Endodermal cell (in vitro differentiated cells): Measurements from ENCODE around the gene ATXN7L3. TPM values are rescaled to one million over a fixed set of nuclear protein-coding genes. Genes with fewer than 3 reads are reported as not detected.

Experiments
- DNase-seq: peaks from one replicate; pipeline ENCODE4 v3.0.0-alpha.2; 2017
- H3K27ac ChIP-seq: 2 replicates; pipeline ENCODE4 v1.5.1; 2013; ENCODE audit warnings: mild to moderate bottlenecking, low read depth, low read length, moderate library complexity
- H3K27me3 ChIP-seq: 2 replicates; pipeline ENCODE4 v1.6.1; 2013; ENCODE audit warnings: mild to moderate bottlenecking, low read length, moderate library complexity; ENCODE audit not compliant: insufficient read depth, control insufficient read depth, poor library complexity, severe bottlenecking
- H3K36me3 ChIP-seq: 2 replicates; pipeline ENCODE4 v1.7.0; 2013; ENCODE audit warnings: mild to moderate bottlenecking, low read length, moderate library complexity; ENCODE audit not compliant: control insufficient read depth, insufficient read depth
- H3K4me1 ChIP-seq: one replicate; pipeline ENCODE4 v1.7.0; 2013; ENCODE audit warnings: low read length; ENCODE audit not compliant: control insufficient read depth, insufficient read depth
- H3K4me3 ChIP-seq: 2 replicates; pipeline ENCODE4 v1.5.1; 2013; ENCODE audit warnings: mild to moderate bottlenecking, low read length, moderate library complexity
- H3K9ac ChIP-seq: 2 replicates; pipeline ENCODE4 v1.6.1; 2013; ENCODE audit warnings: mild to moderate bottlenecking, low read length, moderate library complexity; ENCODE audit not compliant: poor library complexity, severe bottlenecking; ENCODE audit errors: extremely low read depth
- H3K9me3 ChIP-seq: 2 replicates; pipeline ENCODE4 v1.6.1; 2013; ENCODE audit warnings: mild to moderate bottlenecking, low read length, moderate library complexity; ENCODE audit not compliant: control insufficient read depth
- H3K27ac Mint-ChIP-seq: 2 replicates; pipeline ENCODE4 v1.8.0; 2020; ENCODE audit warnings: mixed read lengths
- H3K27me3 Mint-ChIP-seq: 2 replicates; pipeline ENCODE4 v1.8.0; 2021; ENCODE audit warnings: mild to moderate bottlenecking, mixed read lengths; ENCODE audit not compliant: insufficient read depth
- H3K36me3 Mint-ChIP-seq: 2 replicates; pipeline ENCODE4 v1.8.0; 2020; ENCODE audit warnings: low read depth, mixed read lengths
- H3K4me1 Mint-ChIP-seq: 2 replicates; pipeline ENCODE4 v1.8.0; 2020; ENCODE audit warnings: mixed read lengths
- H3K4me3 Mint-ChIP-seq: 2 replicates; pipeline ENCODE4 v1.8.0; 2020; ENCODE audit warnings: mild to moderate bottlenecking, moderate library complexity, mixed read lengths
- H3K9me3 Mint-ChIP-seq: 2 replicates; pipeline ENCODE4 v1.8.0; 2020; ENCODE audit warnings: mild to moderate bottlenecking, mixed read lengths
- WGBS, 2 experiments: methylation state at CpG; one replicate each; pipeline versions ENCODE4 v1.1.5 to v1.1.7; 2013; ENCODE audit warnings: missing lambda C conversion rate in 2 of 2, mixed read lengths in 1 of 2; ENCODE audit not compliant: insufficient coverage in 1 of 2, insufficient read length in 1 of 2; 5-methylcytosine and 5-hydroxymethylcytosine counted together
- total RNA-seq, 2 donors: library from RNA; stranded (reverse); fragmentation: NEBNext Ultra II Directional in 1 of 2; extraction: Animal tissue kit (Norgen Biotek cat#: 25700) in 1 of 2; gene quantifications; 2 replicates in 1 of 2; 3 replicates in 1 of 2; pipeline ENCODE4 v1.2.1, GENCODE V29; 2021
- TF ChIP-seq, protein P1 (sequence below): fragments of 200-600 bp; sonication (generic); conservative IDR thresholded peaks from 2 replicates; pipeline ENCODE4 v1.5.0; 2021; ENCODE audit warnings: antibody characterized with exemption, mild to moderate bottlenecking

The ATXN7L3 gene
- total RNA-seq, 2 donors from 2014 or later = 118 to 144 TPM

GRCh38 chr17:44229090-44229489, 29.4 kb upstream of the ATXN7L3 start:
- H3K9me3 ChIP-seq = no peaks in the 10 kb centered on the region
- H3K27me3 ChIP-seq = no peaks in the 10 kb centered on the region
- H3K4me1 ChIP-seq = no peaks in the 10 kb centered on the region
- 91 to 92% methylated on average over 5 to 6 of the region's 6 CpGs for WGBS, 2 experiments
- H3K4me1 Mint-ChIP-seq = no peaks in the 10 kb centered on the region
- H3K4me3 Mint-ChIP-seq = no peak overlapping the region
- TF ChIP-seq, protein P1, sequence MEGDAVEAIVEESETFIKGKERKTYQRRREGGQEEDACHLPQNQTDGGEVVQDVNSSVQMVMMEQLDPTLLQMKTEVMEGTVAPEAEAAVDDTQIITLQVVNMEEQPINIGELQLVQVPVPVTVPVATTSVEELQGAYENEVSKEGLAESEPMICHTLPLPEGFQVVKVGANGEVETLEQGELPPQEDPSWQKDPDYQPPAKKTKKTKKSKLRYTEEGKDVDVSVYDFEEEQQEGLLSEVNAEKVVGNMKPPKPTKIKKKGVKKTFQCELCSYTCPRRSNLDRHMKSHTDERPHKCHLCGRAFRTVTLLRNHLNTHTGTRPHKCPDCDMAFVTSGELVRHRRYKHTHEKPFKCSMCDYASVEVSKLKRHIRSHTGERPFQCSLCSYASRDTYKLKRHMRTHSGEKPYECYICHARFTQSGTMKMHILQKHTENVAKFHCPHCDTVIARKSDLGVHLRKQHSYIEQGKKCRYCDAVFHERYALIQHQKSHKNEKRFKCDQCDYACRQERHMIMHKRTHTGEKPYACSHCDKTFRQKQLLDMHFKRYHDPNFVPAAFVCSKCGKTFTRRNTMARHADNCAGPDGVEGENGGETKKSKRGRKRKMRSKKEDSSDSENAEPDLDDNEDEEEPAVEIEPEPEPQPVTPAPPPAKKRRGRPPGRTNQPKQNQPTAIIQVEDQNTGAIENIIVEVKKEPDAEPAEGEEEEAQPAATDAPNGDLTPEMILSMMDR = no peak
- H3K27ac ChIP-seq = no peak overlapping the region
- H3K4me3 ChIP-seq = no peak overlapping the region
- no peak for DNase-seq
- no peaks in the 10 kb centered on the region for H3K36me3 ChIP-seq
- no peak overlapping the region for H3K9ac ChIP-seq
- H3K9me3 Mint-ChIP-seq = no peaks in the 10 kb centered on the region
- no peak overlapping the region for H3K27ac Mint-ChIP-seq
- H3K27me3 Mint-ChIP-seq = peaks cover 2% of the 10 kb centered on the region
- H3K36me3 Mint-ChIP-seq = no peaks in the 10 kb centered on the region

DNA sequence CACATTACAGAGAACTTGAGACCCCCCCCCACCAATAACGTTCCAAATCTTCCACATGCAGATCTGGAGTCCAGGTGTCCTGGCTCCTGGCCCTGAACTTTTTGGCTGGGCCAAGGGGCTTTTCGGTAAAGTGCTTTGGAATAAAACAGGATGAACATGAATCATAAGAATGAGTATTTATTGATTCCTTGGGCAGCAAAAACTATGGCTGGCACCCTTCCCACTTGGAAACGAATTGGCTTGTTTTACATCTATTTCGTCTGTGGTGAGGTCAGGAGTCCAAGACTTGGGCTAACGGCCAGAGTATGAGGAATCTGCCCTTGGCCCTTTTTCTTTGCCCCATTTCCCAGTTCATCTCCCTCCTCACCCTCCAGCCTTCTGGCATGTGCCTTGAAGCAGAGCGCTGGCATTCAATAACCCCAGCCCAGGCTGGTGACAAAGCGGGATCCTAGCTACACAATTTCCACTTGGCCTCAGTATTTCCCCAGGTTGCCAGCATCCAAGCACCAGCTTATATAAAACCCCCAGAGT, 23.9 kb upstream of the ATXN7L3 start:
- no peak overlapping the region for H3K4me3 Mint-ChIP-seq
- H3K27ac ChIP-seq = no peak overlapping the region

DNA sequence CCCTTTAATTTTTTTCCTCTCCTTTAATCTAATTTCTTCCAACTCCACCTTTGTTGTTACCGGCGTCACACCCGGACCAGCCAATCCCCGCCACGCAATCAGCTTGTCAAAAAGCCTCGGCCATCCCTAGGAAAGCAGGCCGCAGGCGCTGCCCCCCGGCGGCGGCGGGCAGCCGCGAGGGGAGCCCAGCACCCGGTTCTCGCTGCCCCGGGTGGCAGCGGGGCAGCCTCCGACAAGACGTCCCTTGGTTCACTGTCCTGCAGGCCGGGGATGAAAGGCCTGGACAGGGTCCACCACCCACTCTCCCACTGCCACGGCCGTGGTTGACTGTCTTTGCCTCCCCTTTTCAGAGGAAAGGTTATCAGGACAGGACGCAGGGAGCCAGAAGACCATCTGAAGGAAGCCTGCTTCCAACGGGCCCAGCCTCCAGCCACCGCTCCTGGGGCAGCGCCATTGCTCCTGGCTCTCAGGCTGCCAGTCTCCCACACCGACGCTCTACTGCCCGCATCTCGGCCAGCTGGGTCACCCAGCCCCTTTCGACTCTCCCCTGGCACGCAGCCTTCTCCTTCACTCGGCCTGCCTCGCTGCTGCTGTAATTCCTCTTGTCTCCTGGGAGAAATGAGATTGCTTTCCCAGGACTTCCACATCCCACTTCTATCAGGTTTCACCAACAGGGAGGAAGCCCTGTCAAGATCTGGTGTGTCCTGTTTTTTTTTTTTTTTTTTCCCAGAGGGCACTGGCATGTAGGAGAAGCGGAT, 22.6 kb upstream of the ATXN7L3 start:
- peak overlapping the region; percentile 86 for H3K4me3 Mint-ChIP-seq
- H3K9me3 ChIP-seq = no peaks in the 10 kb centered on the region
- peaks cover 4% of the 10 kb centered on the region for H3K36me3 Mint-ChIP-seq
- no peaks in the 10 kb centered on the region for H3K4me1 ChIP-seq
- H3K27ac ChIP-seq = peak overlapping the region; percentile 87
- no peaks in the 10 kb centered on the region for H3K27me3 Mint-ChIP-seq
- peak overlapping the region; percentile 62 for H3K9ac ChIP-seq
- H3K4me3 ChIP-seq = peak overlapping the region; percentile 93
- peaks cover 14% of the 10 kb centered on the region for H3K4me1 Mint-ChIP-seq
- WGBS, 2 experiments = 2 to 6% methylated on average over 20 to 36 of the region's 36 CpGs
- peaks cover under 1% of the 10 kb centered on the region for H3K36me3 ChIP-seq
- H3K27me3 ChIP-seq = no peaks in the 10 kb centered on the region
- DNase-seq = peak; percentile 93
- TF ChIP-seq, protein P1 = peak; percentile 44
- H3K27ac Mint-ChIP-seq = peak overlapping the region; percentile 96
- H3K9me3 Mint-ChIP-seq = no peaks in the 10 kb centered on the region

More for the DNA sequence above, 23.9 kb upstream of the ATXN7L3 start:
- Mint-ChIP-seq H3K36me3 (no peaks in the 10 kb centered on the region), H3K27me3 (peaks cover 2% of the 10 kb centered on the region), H3K9me3 (no peaks in the 10 kb centered on the region), H3K27ac (no peak overlapping the region), H3K4me1 (peaks cover 8% of the 10 kb centered on the region)
- H3K27me3 ChIP-seq = no peaks in the 10 kb centered on the region
- H3K9me3 ChIP-seq = no peaks in the 10 kb centered on the region
- no peak overlapping the region for H3K9ac ChIP-seq
- DNase-seq = no peak
- H3K4me3 ChIP-seq = no peak overlapping the region
- TF ChIP-seq, protein P1 = no peak
- no peaks in the 10 kb centered on the region for H3K4me1 ChIP-seq
- 87 to 98% methylated on average over 5 to 7 of the region's 7 CpGs for WGBS, 2 experiments
- H3K36me3 ChIP-seq = no peaks in the 10 kb centered on the region
